IPS-15b (cell line): ENCODE results near the gene ABHD17A.
A peak's percentile ranks its signal among the peaks of the same experiment; 100 is the strongest.

Experiments used
- H3K27me3 ChIP-seq: one replicate; pipeline ENCODE4 v1.6.1; 2013; ENCODE audit warnings: low read length; ENCODE audit not compliant: control insufficient read depth, insufficient read depth
- H3K36me3 ChIP-seq: one replicate; pipeline ENCODE4 v1.6.1; 2013; ENCODE audit warnings: low read length; ENCODE audit not compliant: control insufficient read depth, insufficient read depth
- H3K4me1 ChIP-seq: one replicate; pipeline ENCODE4 v1.6.1; 2013; ENCODE audit warnings: mild to moderate bottlenecking, low read length; ENCODE audit not compliant: control insufficient read depth, insufficient read depth
- H3K4me3 ChIP-seq: one replicate; pipeline ENCODE4 v1.5.1; 2013; ENCODE audit warnings: low read depth, low read length
- H3K9ac ChIP-seq: one replicate; pipeline ENCODE4 v1.6.1; 2013; ENCODE audit warnings: low read depth, mild to moderate bottlenecking, low read length
- H3K9me3 ChIP-seq: one replicate; pipeline ENCODE4 v1.6.1; 2013; ENCODE audit warnings: mild to moderate bottlenecking, low read length; ENCODE audit not compliant: control insufficient read depth, insufficient read depth

Gene ABHD17A

DNA sequence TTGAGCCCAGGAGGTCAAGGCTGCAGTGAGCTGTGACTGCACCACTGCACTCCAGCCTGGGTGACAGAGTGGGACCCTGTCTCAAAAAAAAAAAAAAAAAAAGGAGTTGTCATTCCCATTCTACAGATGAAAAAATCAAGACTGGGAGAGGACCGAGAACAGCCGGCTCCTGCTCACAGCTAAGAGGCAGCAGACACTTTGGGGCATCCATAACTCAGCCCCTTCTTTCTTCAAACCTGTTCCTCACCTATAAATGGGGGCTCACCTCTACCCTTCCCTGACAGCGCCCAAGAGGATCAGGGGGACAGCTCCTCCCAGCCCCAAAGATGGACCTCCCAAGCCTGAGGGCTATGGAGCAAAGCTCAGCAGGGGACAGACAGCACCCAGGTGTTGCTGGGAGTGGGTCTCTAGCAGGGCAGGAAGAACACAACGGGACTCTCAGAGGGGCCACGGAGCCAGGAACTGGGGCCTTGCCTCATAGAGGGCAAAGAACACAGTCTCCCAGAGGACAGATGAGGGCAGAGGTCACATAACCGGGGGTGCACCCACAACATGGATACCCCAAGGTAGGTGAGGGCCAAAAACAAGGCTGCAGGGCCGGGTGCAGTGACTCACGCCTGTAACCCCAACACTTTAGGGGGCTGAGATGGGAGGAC is 18.5 kb downstream of the ABHD17A start:
- no peak overlapping the region for H3K9ac ChIP-seq
- H3K4me1 ChIP-seq: peaks cover 4% of the 10 kb centered on the region
- H3K36me3 ChIP-seq: no peaks in the 10 kb centered on the region
- H3K4me3 ChIP-seq: no peak overlapping the region
- no peaks in the 10 kb centered on the region for H3K9me3 ChIP-seq
- H3K27me3 ChIP-seq: peaks cover 3% of the 10 kb centered on the region

DNA sequence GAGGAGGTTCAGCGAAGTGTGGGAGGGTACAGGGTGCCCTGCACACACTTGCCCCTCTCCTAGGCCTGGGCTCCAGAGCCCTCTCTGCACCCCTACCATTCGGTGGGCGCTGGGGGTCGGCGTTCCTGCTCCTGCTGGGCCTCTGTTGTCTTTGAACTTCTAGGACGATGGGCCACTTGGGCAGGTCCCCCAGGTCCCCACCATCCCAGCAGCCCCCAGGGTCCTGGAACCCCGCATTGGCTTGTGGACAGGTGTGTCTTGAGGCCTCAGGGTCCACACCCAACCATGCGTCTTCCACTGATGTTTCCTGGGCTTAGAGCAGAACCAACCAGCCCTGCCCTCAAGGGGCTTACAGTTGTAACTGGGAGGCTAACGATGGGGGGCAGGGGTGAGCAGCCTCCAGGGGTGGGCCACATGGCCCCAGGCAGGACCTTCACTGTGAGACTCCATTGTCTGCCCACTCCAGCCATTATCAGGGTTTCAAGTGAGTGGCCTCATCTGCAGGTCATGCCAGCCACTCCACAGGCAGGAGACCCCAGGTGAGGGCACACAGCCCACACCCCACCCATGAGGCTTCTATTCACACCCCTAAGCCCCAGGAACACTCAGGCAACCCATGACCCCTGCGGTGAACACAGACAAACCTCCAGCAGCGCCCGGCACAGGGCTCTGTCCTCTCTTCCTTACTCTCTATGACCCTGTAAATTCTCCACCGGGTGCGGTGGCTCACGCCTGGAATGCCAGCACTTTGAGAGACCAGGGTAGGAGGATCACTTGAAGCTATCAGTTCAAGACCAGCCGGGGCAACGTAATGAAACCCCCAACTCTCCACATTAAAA is 19.9 kb downstream of the ABHD17A start:
- Histone ChIP-seq H3K27me3 (peaks cover 13% of the 10 kb centered on the region), H3K9ac (peak overlapping the region; percentile 77), H3K4me3 (peak overlapping the region; percentile 70), H3K36me3 (no peaks in the 10 kb centered on the region), H3K4me1 (peaks cover 7% of the 10 kb centered on the region), H3K9me3 (no peaks in the 10 kb centered on the region)

DNA sequence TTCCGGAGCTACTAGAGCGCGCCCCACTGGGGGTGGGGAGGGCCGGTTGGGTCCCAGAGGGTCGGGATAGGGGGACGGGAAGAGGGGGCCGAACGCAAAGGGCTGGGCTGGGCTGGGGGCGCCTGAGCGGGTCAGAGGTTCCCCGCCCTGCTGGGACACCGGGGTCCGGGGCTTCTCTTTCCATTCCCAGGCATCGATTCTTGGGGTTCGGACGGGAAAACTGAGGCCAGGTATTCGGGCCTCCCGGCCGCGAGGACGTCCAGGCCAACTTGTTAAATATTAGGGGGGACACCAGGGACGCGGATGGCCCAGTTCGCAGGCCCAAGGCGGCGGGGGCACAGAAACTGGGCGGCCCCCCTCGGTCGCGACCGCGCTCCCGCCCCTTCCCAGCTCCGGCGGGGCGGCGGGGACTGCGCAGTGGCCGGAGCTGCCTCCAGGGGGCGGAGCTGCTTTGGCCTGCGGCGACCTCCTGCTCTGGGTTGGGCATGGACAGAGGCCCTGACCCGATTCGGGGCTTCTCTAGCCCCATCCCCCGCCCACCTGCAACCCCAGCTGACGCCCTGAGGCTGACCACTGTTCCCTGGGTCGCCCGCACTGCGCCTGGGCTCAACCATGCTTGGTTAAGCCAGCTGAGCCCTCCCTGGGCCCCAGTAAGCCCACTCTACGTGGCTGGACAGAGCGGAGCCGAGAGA is 20.7 kb downstream of the ABHD17A start:
- Histone ChIP-seq H3K36me3 (no peaks in the 10 kb centered on the region), H3K4me3 (peak overlapping the region; percentile 70), H3K4me1 (peaks cover 7% of the 10 kb centered on the region), H3K9me3 (no peaks in the 10 kb centered on the region), H3K27me3 (peaks cover 13% of the 10 kb centered on the region), H3K9ac (peak overlapping the region; percentile 83)

DNA sequence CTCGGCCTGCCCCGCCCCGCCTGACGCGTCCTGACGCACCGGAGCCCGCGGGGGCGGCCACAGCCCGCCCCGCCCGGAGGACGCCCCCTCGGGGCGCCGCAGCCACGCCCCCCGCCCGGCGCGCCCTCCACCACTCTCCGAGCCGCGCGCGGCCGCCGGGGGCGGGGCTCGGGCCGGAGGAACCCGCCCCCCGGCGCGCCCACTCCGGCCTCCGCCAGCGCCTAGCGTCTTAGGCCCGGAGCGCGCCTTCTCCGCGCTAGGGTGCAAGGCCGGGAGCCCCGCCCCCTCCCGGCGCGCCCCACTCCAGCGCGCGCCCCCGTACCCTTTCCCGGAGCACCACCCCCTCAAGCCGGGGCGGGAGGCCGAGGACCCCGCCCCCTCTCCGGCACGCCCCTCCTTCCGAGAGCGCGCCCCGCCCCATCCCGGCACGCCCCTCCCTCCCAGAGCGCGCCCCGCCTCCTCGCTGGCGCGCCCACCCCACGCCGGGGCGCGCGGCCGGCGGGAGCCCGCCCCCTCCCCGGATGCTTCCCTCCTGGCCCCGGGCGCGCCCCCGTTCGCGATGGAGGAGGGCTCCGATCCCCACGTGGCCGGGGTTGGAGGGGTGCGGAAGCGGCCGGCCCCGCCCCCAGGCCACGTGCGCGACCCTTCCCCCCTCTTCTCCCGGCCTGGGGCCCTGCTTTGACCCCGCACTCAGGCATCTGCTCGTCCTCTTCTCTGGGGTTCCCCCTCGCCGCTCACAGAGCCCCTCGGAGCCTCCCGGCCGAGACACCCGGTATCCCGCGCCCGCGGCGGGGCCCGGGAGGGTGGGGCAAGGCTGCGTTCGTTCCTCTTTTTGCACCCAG is 21.4 kb downstream of the ABHD17A start:
- H3K36me3 ChIP-seq: no peaks in the 10 kb centered on the region
- H3K27me3 ChIP-seq: peaks cover 13% of the 10 kb centered on the region
- H3K4me1 ChIP-seq: peaks cover 9% of the 10 kb centered on the region
- no peaks in the 10 kb centered on the region for H3K9me3 ChIP-seq
- peak overlapping the region; percentile 70 for H3K4me3 ChIP-seq
- peak overlapping the region; percentile 83 for H3K9ac ChIP-seq

DNA sequence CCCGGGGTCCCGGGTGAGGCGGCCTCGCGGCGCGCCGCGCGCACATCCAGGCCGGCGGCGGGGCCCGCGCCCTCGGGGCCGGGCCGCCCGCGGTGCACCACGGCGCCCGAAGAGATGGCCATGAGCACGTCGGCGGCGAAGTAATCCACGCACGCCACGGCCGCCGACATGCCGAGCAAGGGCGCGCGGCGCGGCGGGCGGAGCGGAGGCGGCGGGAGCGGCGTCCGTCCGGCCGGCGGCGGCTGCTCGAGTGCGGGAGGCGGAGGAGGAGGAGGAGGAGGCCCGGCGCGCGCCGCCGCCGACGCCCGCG is 22.0 kb downstream of the ABHD17A start, which contains the start of gene KLF16:
TSS of gene KLF16 (minus strand) at position 252 of the 310 bp plus-strand sequence. CDS start at position 170, 82 bp downstream.
- H3K9me3 ChIP-seq: no peaks in the 10 kb centered on the region
- peaks cover 9% of the 10 kb centered on the region for H3K4me1 ChIP-seq
- peak within 1 kb of the TSS; percentile 81 for H3K4me3 ChIP-seq
- peak within 1 kb of the TSS; percentile 83 for H3K9ac ChIP-seq
- peaks cover 13% of the 10 kb centered on the region for H3K27me3 ChIP-seq
- H3K36me3 ChIP-seq: no peaks in the 10 kb centered on the region

DNA sequence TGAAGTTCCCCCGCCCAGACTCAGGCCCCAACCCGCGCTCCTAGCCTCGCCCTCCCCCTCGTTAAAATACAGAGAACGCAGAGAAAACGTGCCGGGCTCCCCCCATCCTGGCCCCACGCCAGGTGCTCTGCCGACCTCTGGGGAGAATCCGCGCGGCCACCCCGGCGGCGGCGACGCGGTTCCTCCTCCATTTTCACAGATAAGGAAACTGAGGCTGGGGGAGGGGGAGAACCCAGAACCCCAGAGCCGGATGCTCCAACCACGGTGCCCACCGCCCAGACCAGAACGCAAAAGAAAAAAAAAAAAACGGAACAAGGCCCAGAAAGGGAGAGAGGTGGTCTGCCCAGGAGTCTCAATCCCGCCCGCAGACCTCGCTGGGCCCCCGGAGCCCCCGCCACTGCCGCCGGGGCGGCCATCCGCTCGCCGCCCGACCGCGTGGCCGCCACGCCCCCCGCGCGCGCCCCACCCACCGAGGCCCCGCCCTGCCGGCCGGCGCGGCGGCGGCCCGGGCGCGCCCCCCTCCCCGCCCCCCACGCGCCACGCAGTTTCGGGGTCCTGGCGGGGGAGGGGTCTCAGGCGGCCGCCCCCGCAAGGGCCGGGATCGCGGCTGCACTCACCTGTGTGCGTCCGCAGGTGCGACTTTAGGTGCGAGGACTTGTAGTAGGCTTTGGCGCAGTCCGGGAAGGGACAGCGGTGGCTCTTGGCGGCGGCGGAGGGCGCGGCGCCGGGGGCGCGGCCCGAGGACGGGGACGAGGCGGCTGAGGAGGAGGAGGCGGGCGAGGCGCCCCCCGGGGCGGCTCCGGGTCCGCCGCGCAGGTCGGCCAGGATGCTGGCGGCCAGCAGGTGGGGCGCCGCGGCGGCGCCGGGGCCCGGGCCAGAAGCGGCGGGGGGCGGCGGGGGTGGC is 22.6 kb downstream of the ABHD17A start:
- no peaks in the 10 kb centered on the region for H3K9me3 ChIP-seq
- peak overlapping the region; percentile 73 for H3K9ac ChIP-seq

DNA sequence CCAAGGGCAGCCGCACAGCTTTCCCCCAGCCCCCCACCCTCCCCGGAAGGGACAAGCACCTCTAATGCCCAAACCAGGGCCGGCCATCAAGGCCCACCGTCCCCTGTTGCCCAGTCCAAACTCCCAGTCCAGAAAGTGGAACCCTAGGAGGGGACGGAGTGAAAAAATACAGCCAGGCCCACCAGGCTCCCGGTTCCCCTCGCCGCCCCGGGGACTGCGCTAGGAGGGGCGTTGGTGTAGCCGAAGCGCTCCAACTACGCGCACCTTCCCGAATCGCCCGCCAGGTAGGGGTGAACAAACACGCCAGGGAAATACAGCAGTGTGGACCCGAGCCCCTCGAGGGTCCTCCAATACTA is 23.2 kb downstream of the ABHD17A start:
- Histone ChIP-seq H3K9me3 (no peaks in the 10 kb centered on the region), H3K9ac (peak overlapping the region; percentile 73), H3K36me3 (no peaks in the 10 kb centered on the region), H3K4me3 (peak overlapping the region; percentile 81), H3K27me3 (peaks cover 13% of the 10 kb centered on the region), H3K4me1 (peaks cover 9% of the 10 kb centered on the region)

More for the DNA sequence above, 22.6 kb downstream of the ABHD17A start:
- H3K4me3 ChIP-seq: peak overlapping the region; percentile 81
- H3K4me1 ChIP-seq: peaks cover 9% of the 10 kb centered on the region
- H3K36me3 ChIP-seq: no peaks in the 10 kb centered on the region
- peaks cover 13% of the 10 kb centered on the region for H3K27me3 ChIP-seq

DNA sequence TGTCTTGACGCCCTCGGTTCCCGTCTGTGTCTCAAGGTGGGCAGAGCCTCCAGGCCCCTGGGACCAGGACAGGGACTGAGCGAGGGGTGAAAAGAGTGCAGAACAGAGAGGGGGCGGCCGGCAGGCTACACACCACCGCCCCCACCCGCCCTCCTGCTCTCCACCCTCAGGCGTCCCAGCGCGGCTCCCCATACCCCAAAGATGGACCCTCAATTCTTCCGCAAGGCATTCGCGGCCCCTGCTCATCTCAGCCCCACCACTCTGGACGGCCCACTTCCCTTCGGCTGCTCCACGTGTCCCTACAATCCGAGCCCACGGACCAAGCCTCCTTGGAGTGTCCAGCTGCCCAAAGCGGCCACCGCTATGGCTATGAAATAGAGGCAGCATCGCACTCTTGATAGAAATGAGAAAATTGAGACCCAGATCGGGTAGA is 23.7 kb downstream of the ABHD17A start:
- H3K4me1 ChIP-seq: peaks cover 9% of the 10 kb centered on the region
- H3K36me3 ChIP-seq: no peaks in the 10 kb centered on the region
- H3K9me3 ChIP-seq: no peaks in the 10 kb centered on the region
- peak overlapping the region; percentile 73 for H3K9ac ChIP-seq
- peak overlapping the region; percentile 81 for H3K4me3 ChIP-seq
- H3K27me3 ChIP-seq: peaks cover 13% of the 10 kb centered on the region

DNA sequence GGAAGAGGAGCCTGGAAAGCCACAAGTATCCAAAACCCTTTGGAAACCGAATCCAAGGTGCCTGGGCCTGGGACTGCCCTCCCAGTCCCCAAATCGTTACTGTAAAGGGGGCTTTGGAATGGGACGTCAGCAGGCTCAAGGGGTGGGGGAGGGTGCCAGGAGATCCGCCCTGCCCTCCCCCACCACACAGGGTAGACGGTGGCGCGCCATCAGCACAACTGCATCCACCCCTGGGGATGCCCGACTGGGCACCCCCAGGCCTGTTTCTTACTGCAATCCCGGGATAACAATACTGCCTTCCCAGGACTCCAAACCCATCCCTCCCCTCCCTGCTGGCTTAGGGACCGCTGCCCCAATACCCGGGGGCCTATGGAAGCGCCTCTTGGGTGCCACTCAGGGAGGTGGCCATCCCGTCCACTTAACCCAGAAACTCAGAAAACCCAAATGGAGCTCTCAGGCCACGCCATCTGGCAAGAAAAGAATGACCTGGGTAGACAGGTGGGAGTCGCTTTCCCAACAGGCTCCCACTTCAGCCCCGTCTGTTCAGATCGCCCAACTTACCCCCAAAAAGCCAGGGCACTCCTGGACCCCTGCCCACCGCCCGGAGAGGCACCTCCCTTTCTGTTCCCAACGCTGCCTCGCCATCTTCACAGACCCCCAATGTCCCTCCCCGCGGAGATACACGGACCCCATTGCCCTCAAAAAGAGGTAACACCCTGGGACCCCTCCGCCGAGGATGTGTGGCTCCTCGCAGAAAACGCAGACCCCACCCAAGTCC is 24.3 kb downstream of the ABHD17A start:
- H3K36me3 ChIP-seq: no peaks in the 10 kb centered on the region
- peaks cover 11% of the 10 kb centered on the region for H3K4me1 ChIP-seq
- no peak overlapping the region for H3K9ac ChIP-seq
- H3K27me3 ChIP-seq: peaks cover 13% of the 10 kb centered on the region
- peak overlapping the region; percentile 81 for H3K4me3 ChIP-seq
- H3K9me3 ChIP-seq: no peaks in the 10 kb centered on the region
